ENCODE measurements around the gene C1orf52.

DNA sequence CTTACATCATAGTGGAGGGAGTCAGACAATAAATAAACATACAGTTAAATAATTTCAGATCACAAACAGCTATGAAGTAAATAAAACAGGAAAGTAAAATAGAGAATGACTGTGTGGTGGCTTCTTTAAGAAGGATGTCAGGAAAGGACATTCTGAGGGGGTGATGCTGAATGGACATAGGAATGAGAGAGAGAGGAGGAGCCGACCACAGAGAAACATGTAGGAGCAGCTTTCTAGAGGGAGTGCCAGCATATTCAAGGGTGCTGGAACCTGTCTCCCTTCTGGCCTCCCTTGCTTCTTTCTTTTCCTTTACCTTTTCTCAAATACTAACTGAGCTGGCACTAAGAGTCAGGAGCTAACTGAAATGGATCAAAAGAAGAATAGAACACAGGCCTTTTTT lies 37.5 kb upstream of the C1orf52 start:
- TF ChIP-seq, protein P1, sequence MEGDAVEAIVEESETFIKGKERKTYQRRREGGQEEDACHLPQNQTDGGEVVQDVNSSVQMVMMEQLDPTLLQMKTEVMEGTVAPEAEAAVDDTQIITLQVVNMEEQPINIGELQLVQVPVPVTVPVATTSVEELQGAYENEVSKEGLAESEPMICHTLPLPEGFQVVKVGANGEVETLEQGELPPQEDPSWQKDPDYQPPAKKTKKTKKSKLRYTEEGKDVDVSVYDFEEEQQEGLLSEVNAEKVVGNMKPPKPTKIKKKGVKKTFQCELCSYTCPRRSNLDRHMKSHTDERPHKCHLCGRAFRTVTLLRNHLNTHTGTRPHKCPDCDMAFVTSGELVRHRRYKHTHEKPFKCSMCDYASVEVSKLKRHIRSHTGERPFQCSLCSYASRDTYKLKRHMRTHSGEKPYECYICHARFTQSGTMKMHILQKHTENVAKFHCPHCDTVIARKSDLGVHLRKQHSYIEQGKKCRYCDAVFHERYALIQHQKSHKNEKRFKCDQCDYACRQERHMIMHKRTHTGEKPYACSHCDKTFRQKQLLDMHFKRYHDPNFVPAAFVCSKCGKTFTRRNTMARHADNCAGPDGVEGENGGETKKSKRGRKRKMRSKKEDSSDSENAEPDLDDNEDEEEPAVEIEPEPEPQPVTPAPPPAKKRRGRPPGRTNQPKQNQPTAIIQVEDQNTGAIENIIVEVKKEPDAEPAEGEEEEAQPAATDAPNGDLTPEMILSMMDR (IDR thresholded peaks at IDR 0.05) = no peak
- no peak for TF ChIP-seq POLR2A (IDR thresholded peaks at IDR 0.05)
- no peak for TF ChIP-seq EP300 (IDR thresholded peaks at IDR 0.05)
- no peak for TF ChIP-seq POLR2AphosphoS5 (IDR thresholded peaks at IDR 0.05)
